GM21526 (cell line): ENCODE measurements around the gene UTY.

Experiments used
- ATAC-seq: cut with Tn5 transposase; IDR thresholded peaks from one replicate; pipeline ENCODE4 v1.9.1; 2021; ENCODE audit warnings: moderate library complexity; ENCODE audit not compliant: unreplicated experiment, low FRiP score

UTY gene

DNA sequence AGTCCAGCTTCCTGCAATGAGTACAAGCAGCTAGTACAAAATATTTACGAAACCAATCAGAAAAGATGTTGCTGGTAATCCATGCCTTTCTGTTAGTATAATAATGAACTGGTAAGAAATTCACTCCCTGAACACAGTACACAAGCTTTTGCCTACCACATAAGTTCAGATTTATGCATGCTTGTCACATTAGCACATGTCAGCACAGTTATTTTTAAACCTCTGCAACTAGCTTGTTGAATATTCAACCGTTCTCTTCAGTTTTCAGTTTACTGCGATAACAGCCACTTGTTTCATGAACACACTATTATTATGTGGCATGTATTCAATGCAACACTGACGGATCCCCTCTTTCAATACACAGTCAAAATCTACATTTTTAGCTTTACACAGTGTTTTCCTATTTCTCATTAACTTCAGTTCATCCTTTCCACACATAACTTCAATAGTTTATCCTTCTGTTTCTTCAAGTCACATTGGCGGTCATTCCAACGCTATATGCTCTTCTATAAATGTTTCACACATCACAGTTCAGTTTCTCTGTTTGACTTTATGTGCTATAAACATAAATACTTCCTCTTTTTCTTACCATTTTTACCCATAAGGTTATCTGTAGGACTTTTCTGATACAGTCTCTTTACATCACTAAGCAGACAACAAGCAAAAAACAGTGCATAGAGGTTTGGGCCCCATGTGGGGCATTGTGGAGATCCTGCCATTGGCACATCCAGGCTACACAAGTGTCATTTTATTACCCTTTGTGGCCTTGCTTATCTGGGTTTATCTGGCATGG, 62.8 kb downstream of the UTY start:
- ATAC-seq: no peak

GRCh38 chrY:13415556-13415955, 64.3 kb downstream of the UTY start:
- no peak for ATAC-seq

GRCh38 chrY:13398876-13399275, 81.0 kb downstream of the UTY start:
- no peak for ATAC-seq

- no peak for ATAC-seq
Observed at GRCh38 chrY:13381110-13381683, 98.6 kb downstream of the UTY start.

DNA sequence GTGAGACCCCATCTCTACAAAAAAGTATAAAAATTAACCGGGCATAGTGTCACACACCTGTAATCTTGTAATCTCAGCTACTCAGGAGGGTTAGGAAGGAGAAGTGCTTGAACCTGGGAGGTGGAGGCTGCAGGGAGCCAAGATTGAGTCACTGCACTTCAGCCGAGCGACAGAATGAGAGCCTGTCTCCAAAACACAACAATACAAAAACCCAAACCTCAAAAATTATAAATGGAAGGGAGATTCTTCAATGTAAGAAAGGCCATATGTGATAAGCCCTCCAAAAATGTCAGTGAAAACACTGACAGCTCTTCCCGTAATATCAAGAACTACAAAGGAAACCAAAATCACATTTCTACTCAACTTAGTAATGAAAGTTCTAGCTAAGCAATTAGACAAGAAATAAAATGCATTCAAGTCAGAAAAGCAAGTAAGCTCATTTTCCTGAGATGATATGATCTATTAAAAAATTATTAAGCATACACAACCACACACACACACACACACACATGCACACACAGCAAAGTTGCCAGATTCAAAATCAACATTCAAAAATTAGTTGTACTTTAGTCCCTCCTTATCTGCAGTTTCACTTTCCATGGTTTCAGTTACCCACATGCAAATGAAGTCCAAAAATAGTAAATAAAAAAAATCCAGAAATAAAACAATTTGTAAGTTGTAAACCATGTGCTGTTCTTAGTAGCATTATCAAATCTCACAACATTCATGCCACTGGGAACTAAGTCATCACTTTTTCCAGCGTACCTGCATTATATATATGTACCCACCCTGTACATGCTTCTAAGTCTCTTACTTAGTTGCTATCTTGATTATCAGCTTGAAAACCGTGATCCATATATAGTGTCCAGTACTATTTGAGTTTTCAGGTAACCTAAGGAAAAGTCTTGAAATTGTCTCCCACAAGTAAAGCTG, 108.7 kb downstream of the UTY start:
- no peak for ATAC-seq

GRCh38 chrY:13370245-13370644, 109.6 kb downstream of the UTY start:
- no peak for ATAC-seq

GRCh38 chrY:13368513-13368845, 111.4 kb downstream of the UTY start:
- no peak for ATAC-seq

DNA sequence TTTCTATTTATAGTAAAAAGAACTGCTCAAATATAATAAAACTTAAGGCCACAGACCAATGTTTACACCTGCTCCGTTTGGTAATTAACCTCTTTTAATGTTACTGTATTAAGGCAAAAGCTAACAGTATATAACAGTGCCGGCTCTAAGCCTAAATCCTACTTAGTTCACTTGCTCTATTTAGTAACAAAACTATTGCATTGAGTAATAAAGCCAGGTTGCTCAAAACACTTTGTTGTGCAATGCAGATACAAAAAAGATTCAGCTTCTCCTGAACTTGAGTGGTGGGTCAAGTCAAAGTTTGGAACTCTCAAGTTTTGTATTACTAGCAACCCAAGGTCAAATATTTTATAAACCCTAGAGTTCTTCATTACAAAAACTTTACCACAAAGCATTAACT, 116.2 kb downstream of the UTY start:
- ATAC-seq: no peak

DNA sequence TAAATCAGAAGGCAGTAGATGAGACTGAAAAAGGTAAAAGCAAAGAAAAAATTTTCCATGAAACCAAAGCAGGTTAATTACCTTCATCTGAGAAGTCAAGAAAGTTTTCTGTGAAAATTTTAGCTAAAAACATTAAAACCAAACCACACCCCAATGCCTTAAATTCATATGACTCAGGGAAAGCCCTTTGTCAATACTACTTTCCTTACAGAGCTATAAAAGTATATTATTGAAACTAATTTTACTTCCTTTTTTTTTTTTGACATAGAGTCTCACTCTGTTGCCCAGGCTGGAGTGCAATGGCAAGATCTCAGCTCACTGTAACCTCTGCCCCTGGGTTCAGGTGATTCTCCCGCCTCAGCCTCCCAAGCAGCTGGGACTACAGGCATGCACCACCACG, 117.2 kb downstream of the UTY start:
- ATAC-seq: no peak

- no peak for ATAC-seq
Observed at GRCh38 chrY:13361656-13362636, 117.9 kb downstream of the UTY start.

- no peak for ATAC-seq
Observed at GRCh38 chrY:13351443-13351842, 128.4 kb downstream of the UTY start.

DNA sequence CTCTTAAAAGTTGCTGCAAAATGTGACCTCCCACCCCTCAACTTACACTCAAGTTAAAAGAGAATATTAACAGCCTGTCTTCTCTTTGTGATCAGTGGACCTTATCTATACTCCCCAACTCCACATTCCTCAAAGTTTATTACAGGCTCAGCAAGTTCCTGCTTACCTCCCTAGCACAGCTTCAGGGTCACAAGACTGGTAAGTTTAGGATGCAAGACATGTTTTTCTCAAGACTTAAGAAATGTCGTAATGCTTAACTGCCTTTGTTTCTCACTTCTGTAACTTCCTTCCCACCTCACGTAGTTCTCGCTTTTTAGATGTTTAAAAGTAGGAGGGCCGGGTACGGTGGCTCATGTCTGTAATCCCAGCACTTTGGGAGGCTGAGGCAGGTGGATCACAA, 132.7 kb downstream of the UTY start:
- ATAC-seq: no peak

- ATAC-seq: no peak
Observed at GRCh38 chrY:13345549-13345948, 134.3 kb downstream of the UTY start.

DNA sequence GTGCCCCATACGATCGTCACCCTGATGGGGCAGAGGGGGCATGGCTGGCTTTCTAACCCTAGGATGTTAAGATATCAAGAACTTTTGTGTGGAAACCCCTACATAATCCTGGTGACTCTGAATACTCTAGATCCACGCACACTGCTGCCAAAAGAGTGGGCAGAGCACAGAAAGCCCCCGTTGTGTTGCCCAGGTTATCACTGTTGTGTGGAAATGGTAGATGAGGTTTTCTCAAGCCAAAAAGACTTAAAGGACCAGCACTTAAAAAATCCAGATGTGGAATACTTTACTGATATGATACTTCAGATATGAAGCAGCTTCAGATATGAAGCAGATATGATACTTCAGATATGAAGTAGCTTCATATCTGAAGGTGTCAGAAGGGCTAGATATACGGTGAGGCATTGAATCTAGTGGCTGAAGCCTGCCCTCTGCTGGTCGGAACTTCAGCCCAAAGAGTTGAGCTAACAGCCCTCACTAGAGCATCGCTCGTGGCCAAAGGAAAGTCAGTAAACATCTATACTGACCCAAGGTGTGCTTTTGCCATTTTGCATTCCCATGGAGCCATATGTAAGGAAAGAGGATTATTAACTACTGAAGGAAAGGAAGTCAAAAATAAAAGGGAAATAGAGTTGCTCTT, 136.4 kb downstream of the UTY start:
- no peak for ATAC-seq

DNA sequence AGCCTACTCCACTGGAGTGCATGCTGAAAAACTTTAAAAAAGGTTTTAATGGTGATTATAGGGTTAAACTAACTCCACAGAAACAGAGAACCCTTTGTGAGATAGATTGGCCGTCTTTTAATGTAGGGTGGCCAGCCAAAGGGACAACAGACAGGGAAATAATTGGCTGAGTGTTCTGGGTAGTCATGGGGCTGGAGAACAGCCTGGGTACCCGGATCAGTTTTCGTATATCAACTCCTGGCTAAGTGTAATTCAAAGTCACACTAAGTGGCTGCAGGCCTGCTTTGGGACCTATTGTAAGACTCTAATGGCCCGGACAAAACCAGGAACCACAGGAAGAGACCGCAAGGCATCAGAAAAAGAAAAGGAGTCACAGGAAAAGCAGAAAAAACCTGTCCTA, 139.9 kb downstream of the UTY start:
- ATAC-seq: no peak

GRCh38 chrY:13339381-13339780, 140.5 kb downstream of the UTY start:
- no peak for ATAC-seq

GRCh38 chrY:13338711-13339110, 141.1 kb downstream of the UTY start:
- ATAC-seq: no peak

DNA sequence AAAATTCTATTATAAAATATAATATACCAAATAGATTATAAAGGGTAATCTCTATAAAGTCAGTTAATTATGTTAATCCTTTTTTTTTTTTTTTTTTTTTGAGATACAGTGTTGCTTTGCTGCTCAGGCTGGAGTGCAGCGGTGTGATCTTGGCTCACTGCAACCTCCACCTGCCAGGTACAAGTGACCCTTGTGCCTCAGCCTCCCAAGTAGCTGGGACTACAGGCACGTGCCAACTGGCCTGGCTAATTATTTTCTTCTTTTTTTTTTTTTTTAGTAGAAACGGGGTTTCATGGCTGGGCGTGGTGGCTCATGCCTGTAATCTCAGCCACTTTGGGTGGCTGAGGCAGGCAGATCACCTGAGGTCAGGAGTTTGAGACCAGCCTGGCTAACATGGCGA, 141.9 kb downstream of the UTY start:
- no peak for ATAC-seq

DNA sequence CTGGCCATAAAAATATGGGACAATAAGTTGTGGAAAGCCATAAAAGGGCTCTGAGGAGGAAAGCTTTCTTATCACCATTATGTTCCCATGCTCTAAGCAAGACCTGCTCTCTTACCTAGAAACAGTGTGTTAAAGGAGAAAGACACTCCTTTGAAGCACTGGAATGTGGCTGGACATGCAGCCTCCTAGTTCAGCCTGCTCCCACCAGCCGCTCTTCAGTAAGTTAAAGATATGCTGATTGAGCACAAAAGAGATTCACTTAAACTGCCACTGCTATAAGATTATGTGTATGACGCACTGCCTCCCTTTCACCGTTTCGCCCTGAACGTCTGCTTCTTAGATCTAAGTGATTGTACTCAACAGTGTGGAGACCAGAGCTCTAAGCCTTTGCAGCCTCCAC, 146.0 kb downstream of the UTY start:
- no peak for ATAC-seq

GRCh38 chrY:13330651-13331050, 149.2 kb downstream of the UTY start:
- no peak for ATAC-seq
